Endothelial cell of umbilical vein (primary cell): Measurements from ENCODE around the gene CPTP. TPM values are rescaled to one million over a fixed set of nuclear protein-coding genes. Genes with fewer than 3 reads are reported as not detected.

Experiments
- BruUV-seq: library from RNA; stranded (reverse); fragments of 400-500 nt; replicated peaks from 2 replicates; lab custom pipeline; 2021; lab: Mats Ljungman, UMichigan
- CTCF ChIA-PET: fragments of 300-600, 350-600 bp; sonication (Branson Sonifier 250); formaldehyde crosslinking; loops from one replicate; lab custom pipeline; 2021; ENCODE audit warnings: antibody characterized with exemption, inconsistent platforms; lab: Charles Lee
- POLR2A ChIA-PET: fragments of 300-600, 350-600 bp; sonication (Branson Sonifier 250); formaldehyde crosslinking; loops from one replicate; lab custom pipeline; 2021; ENCODE audit warnings: antibody characterized with exemption, inconsistent platforms; lab: Charles Lee
- DNase-seq: peaks from one replicate; pipeline ENCODE4 v3.0.0-alpha.2; 2011; ENCODE audit warnings: low read depth, low spot score
- FAIRE-seq: peaks from 2 replicates; lab custom pipeline; 2011; peaks lifted over from hg19 to GRCh38; lab: Jason Lieb, UNC
- H2AFZ ChIP-seq: 2 replicates; pipeline ENCODE4 v1.6.0; 2012; ENCODE audit warnings: low read depth, low read length, control low read depth, inconsistent platforms
- H3K27ac ChIP-seq: 2 replicates; pipeline ENCODE4 v1.5.1; 2011; ENCODE audit warnings: low read depth, mild to moderate bottlenecking, control low read depth, low read length, moderate library complexity; ENCODE audit not compliant: insufficient read depth
- H3K27me3 ChIP-seq, 2 experiments: 2 replicates each; pipeline versions ENCODE4 v1.6.0 to v1.6.1; 2011; ENCODE audit warnings: low read length in 2 of 2, mixed read lengths in 1 of 2; ENCODE audit not compliant: control insufficient read depth in 2 of 2, insufficient read depth in 2 of 2
- H3K36me3 ChIP-seq, 2 experiments: 2 replicates in 1 of 2; 3 replicates in 1 of 2; pipeline ENCODE4 v1.5.1; 2011; ENCODE audit warnings: low read length in 2 of 2, mild to moderate bottlenecking in 1 of 2, moderate library complexity in 1 of 2; ENCODE audit not compliant: control insufficient read depth in 2 of 2, insufficient read depth in 2 of 2; ENCODE audit errors: extremely low read depth in 1 of 2
- H3K4me1 ChIP-seq: 3 replicates; pipeline ENCODE4 v1.5.1; 2011; ENCODE audit warnings: mild to moderate bottlenecking, low read length; ENCODE audit not compliant: control insufficient read depth, insufficient read depth; ENCODE audit errors: extremely low read depth
- H3K4me2 ChIP-seq: 2 replicates; pipeline ENCODE4 v1.6.1; 2011; ENCODE audit warnings: low read length, control low read depth, mixed read lengths; ENCODE audit not compliant: insufficient read depth
- H3K4me3 ChIP-seq, 3 experiments: fragments of 200-600 bp in 1 of 3; sonication (generic), shearing (Covaris generic) in 1 of 3; replicated peaks in 1 of 3; 2 replicates each; pipeline ENCODE4 v1.5.1; 2011 to 2016; ENCODE audit warnings: control low read depth in 3 of 3, low read length in 3 of 3, mild to moderate bottlenecking in 2 of 3, inconsistent platforms in 1 of 3, low read depth in 1 of 3, moderate library complexity in 1 of 3; ENCODE audit not compliant: insufficient read depth in 1 of 3
- H3K79me2 ChIP-seq: 2 replicates; pipeline ENCODE4 v1.6.0; 2012; ENCODE audit warnings: low read length, inconsistent platforms; ENCODE audit not compliant: control insufficient read depth, insufficient read depth
- H3K9ac ChIP-seq: replicated peaks from 2 replicates; pipeline ENCODE3; 2011; ENCODE audit warnings: low read length, control low read depth; ENCODE audit not compliant: insufficient read depth; ENCODE audit errors: extremely low read depth
- H3K9me1 ChIP-seq: replicated peaks from 3 replicates; pipeline ENCODE4 v1.6.0; 2011; ENCODE audit warnings: mild to moderate bottlenecking, low read length; ENCODE audit not compliant: control insufficient read depth, insufficient read depth; ENCODE audit errors: extremely low read depth
- H3K9me3 ChIP-seq: replicated peaks from 2 replicates; pipeline ENCODE4 v1.5.1; 2012; ENCODE audit warnings: low read length, inconsistent platforms; ENCODE audit not compliant: control insufficient read depth, insufficient read depth
- H4K20me1 ChIP-seq: replicated peaks from 2 replicates; pipeline ENCODE3; 2011; ENCODE audit warnings: mild to moderate bottlenecking, low read length; ENCODE audit not compliant: control insufficient read depth, insufficient read depth; ENCODE audit errors: extremely low read depth
- CTCF ChIP-seq, 2 donors: IDR thresholded peaks; 1 replicate in 1 of 2; 2 replicates in 1 of 2; pipeline ENCODE4 v1.5.1; 2011; ENCODE audit warnings: low read length in 2 of 2, mild to moderate bottlenecking in 2 of 2, moderate library complexity in 2 of 2, control low read depth in 1 of 2, inconsistent platforms in 1 of 2, low read depth in 1 of 2; ENCODE audit not compliant: insufficient read depth in 1 of 2; ENCODE audit errors: extremely low read depth in 1 of 2
- EZH2 ChIP-seq: IDR thresholded peaks from 2 replicates; pipeline ENCODE4 v1.6.1; 2012; ENCODE audit warnings: borderline replicate concordance, low read depth, mild to moderate bottlenecking, moderate library complexity, low read length, inconsistent platforms; ENCODE audit not compliant: severe bottlenecking
- FOS ChIP-seq: IDR thresholded peaks from 2 replicates; pipeline ENCODE4 v1.6.1; 2011; ENCODE audit warnings: mild to moderate bottlenecking, low read length, moderate library complexity, borderline replicate concordance; ENCODE audit not compliant: insufficient read depth
- GATA2 ChIP-seq: IDR thresholded peaks from 2 replicates; pipeline ENCODE4 v1.7.0; 2011; ENCODE audit warnings: low read depth, mild to moderate bottlenecking, moderate library complexity, mixed read lengths, low read length; ENCODE audit not compliant: insufficient read length, insufficient read depth
- JUN ChIP-seq: IDR thresholded peaks from 2 replicates; pipeline ENCODE4 v1.6.1; 2011; ENCODE audit warnings: borderline replicate concordance, low read depth; ENCODE audit not compliant: insufficient read length, insufficient read depth
- MAX ChIP-seq: IDR thresholded peaks from 2 replicates; pipeline ENCODE4 v1.6.1; 2011; ENCODE audit not compliant: insufficient read depth, insufficient read length
- MYC ChIP-seq: IDR thresholded peaks from one replicate; pipeline ENCODE4 v1.6.1; 2011; ENCODE audit warnings: mild to moderate bottlenecking, low read depth, low read length
- POLR2A ChIP-seq: IDR thresholded peaks from 2 replicates; pipeline ENCODE4 v1.6.1; 2012; ENCODE audit warnings: low read depth, mild to moderate bottlenecking, control low read depth, low read length
- POLR2AphosphoS5 ChIP-seq: IDR thresholded peaks from 2 replicates; pipeline ENCODE4 v1.6.1; 2012; ENCODE audit warnings: low read depth, mild to moderate bottlenecking, control low read depth, low read length, moderate library complexity; ENCODE audit not compliant: insufficient read depth
- dilution Hi-C: fragments of 300-500 bp; cut with MboI; formaldehyde crosslinking; loops from one replicate; pipeline ENCODE4 v1.15.0; 2019; ENCODE audit warnings: low sequenced_read_pairs; ENCODE audit not compliant: extremely low pct_ligation_motif_present
- intact Hi-C: fragments of 100-400 bp; cut with micrococcal nuclease; formaldehyde crosslinking; loops from one replicate; pipeline ENCODE4 v1.10.0; 2022
- polyA plus RNA-seq, 4 experiments: library from polyadenylated mRNA; depleted of rRNA in 3 of 4; stranded (reverse) in 3 of 4; unstranded in 1 of 4; fragments of >200 nt; gene quantifications; 2 replicates each; pipeline versions ENCODE4 v1.2.1 to v1.2.3, GENCODE V29; 2011 to 2012; ENCODE audit warnings: missing spikeins in 1 of 4
- total RNA-seq: library from RNA; stranded (reverse); gene quantifications from 2 replicates; pipeline ENCODE4 v1.2.3, GENCODE V29; 2021

CPTP gene
- total and polyA plus RNA-seq, 2 donors (not counting 3 experiments of a cell fraction or from before 2014, with no cell fraction given): 20.9 to 29.5 TPM

GRCh38 chr1:1330366-1331067 is 5.9 kb downstream of the CPTP start:
- H3K9ac ChIP-seq: no peak overlapping the region
- H3K4me1 ChIP-seq: peaks cover 4% of the 10 kb centered on the region
- ChIA-PET CTCF (no interaction called here), POLR2A (no interaction called here)
- no peak for DNase-seq
- peaks cover 0 to 15% of the 10 kb centered on the region in 2 experiments for H3K36me3 ChIP-seq
- H3K27me3 ChIP-seq: no peaks in the 10 kb centered on the region
- no peaks in the 10 kb centered on the region for H4K20me1 ChIP-seq
- TF ChIP-seq FOS: no peak
- TF ChIP-seq MAX: no peak
- TF ChIP-seq POLR2AphosphoS5: no peak
- TF ChIP-seq GATA2: no peak
- TF ChIP-seq EZH2: no peak
- no peak for TF ChIP-seq POLR2A
- TF ChIP-seq MYC: no peak
- TF ChIP-seq CTCF (IDR thresholded peaks at IDR 0.05; ENCODE audit: extremely low read depth in 1 of 2, insufficient read depth in 1 of 2, low read depth in 1 of 2, low read length in 2 of 2): no peak
- no peak for TF ChIP-seq JUN
- no TSS peak for BruUV-seq
- no peak overlapping the region for H2AFZ ChIP-seq
- intact Hi-C loops (no loop called here), dilution Hi-C loops (no loop called here)
- FAIRE-seq: no peak
- no peaks in the 10 kb centered on the region for H3K9me1 ChIP-seq
- H3K4me3 ChIP-seq: no peak overlapping the region
- H3K4me2 ChIP-seq: no peak overlapping the region
- no peak overlapping the region for H3K27ac ChIP-seq
- no peaks in the 10 kb centered on the region for H3K9me3 ChIP-seq
- peaks cover 6% of the 10 kb centered on the region for H3K79me2 ChIP-seq
